ENCODE measurements around the gene PPIAL4G.
"Not testable (repeated sequence)": the region's sequence is repeated elsewhere in the genome, so short reads cannot be mapped to it uniquely, and the experiment has no call there.

PPIAL4G gene

DNA sequence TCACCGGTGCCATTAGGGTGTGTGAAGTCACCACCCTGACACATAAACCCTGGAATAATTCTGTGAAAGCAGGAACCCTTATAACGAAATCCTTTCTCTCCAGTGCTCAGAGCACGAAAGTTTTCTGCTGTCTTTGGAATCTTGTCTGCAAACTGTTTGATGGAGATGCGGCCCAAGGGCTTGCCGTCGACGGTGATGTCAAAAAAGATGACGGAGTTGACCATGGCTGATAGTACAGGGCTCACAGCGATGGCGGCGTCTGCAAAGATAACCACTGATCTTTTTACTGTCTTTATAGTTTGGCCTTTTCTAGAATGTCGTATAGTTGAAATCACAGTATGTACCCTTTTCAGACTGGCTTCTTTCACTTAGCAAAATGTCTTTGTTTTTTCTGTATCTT, at the start of gene PPIAL4G:
Gene PPIAL4G, minus strand, starts transcription at position 274 of the 400 bp plus-strand sequence. Its CDS starts 50 bp downstream, at position 224.
- not testable (repeated sequence) for H3K4me1 ChIP-seq; H3K9ac ChIP-seq; H3K9me3 ChIP-seq (replicated peaks in 1 of 11); H3K4me3 ChIP-seq; H3K27ac ChIP-seq; H4K20me1 ChIP-seq; H3K36me3 ChIP-seq; H3K27me3 ChIP-seq; H3K4me2 ChIP-seq

GRCh38 chr1:148532158-148532557, 49.1 kb upstream of the PPIAL4G start:
- not testable (repeated sequence) for H3K4me2 ChIP-seq; H3K27ac ChIP-seq; H3K9me3 ChIP-seq (replicated peaks in 1 of 11); H3K4me3 ChIP-seq; H3K9ac ChIP-seq; H4K20me1 ChIP-seq; H3K4me1 ChIP-seq
- H3K36me3 ChIP-seq = peaks cover 0 to 14% (median 8%) of the 10 kb centered on the region in 11 experiments; a peak in 12 of 22 replicates
- peaks cover 0 to 15% (median 11%) of the 10 kb centered on the region in 11 experiments; a peak in 20 of 22 replicates for H3K27me3 ChIP-seq

DNA sequence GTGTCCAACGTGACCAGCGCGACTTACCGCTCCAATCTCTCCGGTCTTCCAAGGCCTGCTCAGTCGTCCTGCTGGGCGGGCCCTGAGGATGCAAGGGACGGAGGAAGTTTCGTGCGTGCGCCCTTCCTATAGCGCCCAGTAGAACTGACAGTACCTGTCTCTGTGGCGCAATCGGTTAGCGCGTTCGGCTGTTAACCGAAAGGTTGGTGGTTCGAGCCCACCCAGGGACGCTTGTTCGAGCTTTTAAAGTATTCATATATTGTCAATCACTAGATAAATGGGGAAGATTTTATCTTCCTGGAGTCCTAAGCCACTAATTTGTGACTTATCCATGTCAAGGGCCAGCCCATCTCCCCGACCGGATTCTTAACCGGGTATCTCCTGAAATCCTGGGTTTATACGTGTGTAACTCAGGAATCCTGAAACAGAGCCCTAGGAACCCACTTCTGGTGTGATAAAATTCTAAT, 46.0 kb upstream of the PPIAL4G start:
- not testable (repeated sequence) for H3K36me3 ChIP-seq; H3K9ac ChIP-seq; H3K27ac ChIP-seq; H3K4me1 ChIP-seq; H4K20me1 ChIP-seq; H3K9me3 ChIP-seq (replicated peaks in 1 of 11)
- H3K4me2 ChIP-seq = peak overlapping the region in 5 of 11 experiments; percentile 22 to 57 (median 50); a peak in 6 of 22 replicates
- H3K4me3 ChIP-seq = peak overlapping the region in 5 of 10 experiments; percentile 20 to 50 (median 29); a peak in 5 of 20 replicates
- H3K27me3 ChIP-seq = peaks cover 0 to 15% (median 11%) of the 10 kb centered on the region in 11 experiments; a peak in 20 of 22 replicates

DNA sequence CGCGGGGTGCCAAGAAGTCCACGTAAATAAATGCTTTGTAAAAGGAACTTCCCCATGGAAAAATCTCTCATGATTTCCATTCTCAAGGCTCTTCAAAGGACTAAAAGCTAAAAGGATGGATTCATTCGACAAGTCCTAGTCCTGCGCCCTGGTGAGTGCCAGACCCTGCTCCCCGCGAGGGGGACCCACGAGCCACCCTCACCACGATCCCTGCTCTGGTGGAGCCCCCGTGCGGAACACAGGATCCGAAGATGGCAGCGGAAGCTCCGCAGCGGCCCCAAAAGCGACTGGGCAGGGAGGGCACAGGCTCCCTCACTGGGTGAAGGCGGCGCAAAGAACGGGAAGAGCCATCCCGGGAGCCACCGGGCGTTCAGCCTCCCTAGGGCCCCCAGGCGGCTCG, 45.5 kb upstream of the PPIAL4G start:
- not testable (repeated sequence) for H3K9ac ChIP-seq; H4K20me1 ChIP-seq; H3K4me1 ChIP-seq; H3K9me3 ChIP-seq (replicated peaks in 1 of 11); H3K36me3 ChIP-seq; H3K27ac ChIP-seq; H3K4me2 ChIP-seq
- Histone ChIP-seq H3K27me3 (peaks cover 0 to 15% (median 11%) of the 10 kb centered on the region in 11 experiments; a peak in 20 of 22 replicates), H3K4me3 (peak overlapping the region in 4 of 10 experiments; percentile 26 to 50 (median 36); a peak in 2 of 20 replicates)

- not testable (repeated sequence) for H4K20me1 ChIP-seq; H3K4me1 ChIP-seq; H3K4me2 ChIP-seq; H3K4me3 ChIP-seq; H3K9me3 ChIP-seq (replicated peaks in 1 of 11); H3K27ac ChIP-seq; H3K36me3 ChIP-seq; H3K9ac ChIP-seq
- H3K27me3 ChIP-seq = peaks cover 0 to 25% (median 20%) of the 10 kb centered on the region in 11 experiments; a peak in 20 of 22 replicates
Observed at GRCh38 chr1:148526587-148526986, 43.5 kb upstream of the PPIAL4G start.

- H4K20me1 ChIP-seq; H3K4me1 ChIP-seq; H3K27ac ChIP-seq; H3K9ac ChIP-seq; H3K9me3 ChIP-seq (replicated peaks in 1 of 11); H3K36me3 ChIP-seq: not testable (repeated sequence)
- Histone ChIP-seq H3K4me3 (peak overlapping the region in 3 of 10 experiments; percentile 50 to 63 (median 55); a peak in 5 of 20 replicates), H3K27me3 (peaks cover 0 to 18% (median 12%) of the 10 kb centered on the region in 11 experiments; a peak in 19 of 22 replicates), H3K4me2 (peak overlapping the region in 5 of 11 experiments; percentile 67 to 73 (median 72); a peak in 7 of 22 replicates)
Observed at GRCh38 chr1:148523205-148524144, 40.4 kb upstream of the PPIAL4G start.

DNA sequence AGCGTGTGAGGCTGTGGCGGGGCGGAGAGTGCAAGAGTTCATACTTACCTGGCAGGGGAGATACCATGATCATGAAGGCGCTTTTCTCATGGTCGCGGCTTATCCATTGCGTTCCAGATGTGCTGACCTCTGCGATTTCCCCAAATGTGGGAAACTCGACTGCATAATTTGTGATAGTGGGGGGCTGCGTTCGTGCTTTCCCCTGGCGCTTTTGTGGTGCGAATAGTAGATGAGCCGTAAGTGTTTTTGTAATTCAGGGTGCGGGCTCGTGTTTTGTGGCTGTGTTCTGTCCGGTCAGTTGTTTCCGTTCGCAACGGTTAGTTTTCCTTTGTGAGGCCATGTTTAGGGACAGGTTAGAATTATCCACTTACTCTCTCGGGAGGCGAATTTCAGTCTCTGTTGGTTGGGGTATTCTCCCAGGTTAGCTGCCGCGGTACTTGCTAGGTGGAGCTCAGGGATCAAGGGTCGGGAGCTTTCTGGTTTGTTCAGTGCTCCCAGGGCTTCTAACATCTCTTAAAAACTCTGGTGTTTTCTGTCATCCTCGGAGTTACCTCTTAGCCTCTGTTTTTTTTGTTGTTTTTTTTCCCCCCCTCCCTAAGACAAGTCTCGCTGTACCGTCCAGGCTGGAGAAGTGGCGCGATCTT, 39.6 kb upstream of the PPIAL4G start:
- H3K9ac ChIP-seq = peak overlapping the region in 5 of 11 experiments; percentile 23 to 68 (median 42); a peak in 6 of 22 replicates
- not testable (repeated sequence) for H4K20me1 ChIP-seq; H3K4me1 ChIP-seq; H3K36me3 ChIP-seq; H3K9me3 ChIP-seq (replicated peaks in 1 of 11)
- H3K27ac ChIP-seq = peak overlapping the region in 1 of 11 experiments; percentile 33; a peak in 1 of 22 replicates
- H3K4me3 ChIP-seq = peak overlapping the region; percentile 43 to 63 (median 53); a peak in 17 of 20 replicates
- H3K4me2 ChIP-seq = peak overlapping the region; percentile 43 to 86 (median 69); a peak in 19 of 22 replicates
- peaks cover 0 to 13% (median 8%) of the 10 kb centered on the region in 11 experiments; a peak in 19 of 22 replicates for H3K27me3 ChIP-seq

- Histone ChIP-seq H3K27me3 (peaks cover 0 to 10% (median 8%) of the 10 kb centered on the region in 11 experiments; a peak in 19 of 22 replicates), H3K4me3 (peak overlapping the region in 1 of 10 experiments; percentile 63; a peak in 2 of 20 replicates), H3K9ac (peak overlapping the region in 1 of 11 experiments; percentile 38; a peak in 1 of 22 replicates), H3K4me2 (peak overlapping the region in 2 of 11 experiments; percentile 29 to 35; a peak in 1 of 22 replicates), H3K27ac (peak overlapping the region in 3 of 11 experiments; percentile 14 to 40 (median 38); a peak in 3 of 22 replicates)
- not testable (repeated sequence) for H4K20me1 ChIP-seq; H3K36me3 ChIP-seq; H3K4me1 ChIP-seq; H3K9me3 ChIP-seq (replicated peaks in 1 of 11)
Observed at GRCh38 chr1:148522072-148522471, 39.0 kb upstream of the PPIAL4G start.

- not testable (repeated sequence) for H3K9ac ChIP-seq, H3K27me3 ChIP-seq
Observed at GRCh38 chr1:148514310-148514709, 31.2 kb upstream of the PPIAL4G start.

DNA sequence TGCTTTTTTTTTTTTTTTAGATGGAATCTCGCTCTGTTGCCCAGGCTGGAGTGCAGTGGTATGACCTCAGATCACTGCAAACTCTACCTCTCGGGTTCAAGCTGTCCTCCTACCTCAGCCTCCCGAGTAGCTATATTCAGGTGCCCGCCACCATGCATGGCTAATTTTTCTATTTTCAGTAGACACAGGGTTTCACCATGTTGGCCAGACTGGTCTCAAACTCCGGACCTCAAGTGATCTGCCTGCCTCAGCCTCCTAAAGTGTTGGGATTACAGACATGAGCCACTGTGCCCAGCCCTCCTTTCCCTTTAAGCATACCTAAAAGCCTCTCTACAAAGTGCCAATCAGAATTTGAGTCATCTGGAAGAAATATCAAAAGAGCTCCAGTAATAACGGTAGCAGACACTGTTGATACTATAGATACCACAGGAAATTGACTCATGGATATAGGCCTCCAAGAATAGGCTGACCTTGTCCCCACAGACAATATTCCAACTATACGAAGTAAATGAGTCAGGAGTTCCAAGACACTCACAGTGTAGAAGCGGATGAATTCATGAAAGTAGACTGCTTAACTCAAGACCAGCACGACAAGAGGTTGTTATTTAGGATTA, 29.6 kb upstream of the PPIAL4G start:
- H3K9ac ChIP-seq; H3K9me3 ChIP-seq (replicated peaks in 1 of 11); H3K36me3 ChIP-seq; H4K20me1 ChIP-seq; H3K4me2 ChIP-seq; H3K4me1 ChIP-seq; H3K27me3 ChIP-seq; H3K4me3 ChIP-seq; H3K27ac ChIP-seq: not testable (repeated sequence)

More at GRCh38 chr1:148514310-148514709, 31.2 kb upstream of the PPIAL4G start:
- not testable (repeated sequence) for H3K9me3 ChIP-seq (replicated peaks in 1 of 11); H3K4me1 ChIP-seq; H3K4me3 ChIP-seq; H3K36me3 ChIP-seq; H3K27ac ChIP-seq; H3K4me2 ChIP-seq; H4K20me1 ChIP-seq

DNA sequence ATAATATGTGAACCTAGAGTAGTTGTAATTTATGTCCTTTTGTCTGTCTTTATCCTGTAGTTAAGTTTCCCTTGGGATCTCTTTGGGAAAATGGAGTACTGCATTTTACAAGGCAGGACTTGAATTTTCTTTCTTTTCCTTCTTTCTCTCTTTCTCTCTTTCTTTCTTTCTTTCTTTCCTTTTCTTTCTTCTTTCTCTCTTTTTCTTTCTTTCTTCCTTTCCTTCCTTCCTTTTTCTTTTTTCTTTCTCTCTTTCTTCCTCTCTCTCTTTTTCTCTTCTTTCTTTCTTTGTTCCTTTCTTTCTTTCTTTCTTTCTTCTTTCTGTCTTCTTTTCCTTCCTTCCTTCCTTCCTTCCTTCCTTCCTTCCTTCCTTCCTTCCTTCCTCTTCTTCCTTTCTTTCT, 10.8 kb upstream of the PPIAL4G start:
- H3K4me1 ChIP-seq = not testable (repeated sequence)

More for the DNA sequence above, 10.8 kb upstream of the PPIAL4G start:
- not testable (repeated sequence) for H3K36me3 ChIP-seq; H3K9me3 ChIP-seq (replicated peaks in 1 of 11); H3K27me3 ChIP-seq; H3K27ac ChIP-seq; H3K4me2 ChIP-seq; H3K9ac ChIP-seq; H4K20me1 ChIP-seq; H3K4me3 ChIP-seq
